Liver (tissue), 3 donors: ENCODE measurements around the gene ALDH9A1.

Source experiments
- CTCF ChIP-seq: fragments of 150-350 bp; IDR thresholded peaks from 2 replicates; pipeline ENCODE4 v1.5.1; 2017; ENCODE audit warnings: improper control_type of control experiment, low read depth, low read length; ENCODE audit not compliant: missing input control
- GABPA ChIP-seq, 2 donors: IDR thresholded peaks in 1 of 2; conservative IDR thresholded peaks in 1 of 2; 2 replicates each; pipeline ENCODE4 v1.6.1; 2016; ENCODE audit warnings: antibody characterized with exemption in 2 of 2, mild to moderate bottlenecking in 1 of 2, moderate library complexity in 1 of 2
- HNF4G ChIP-seq: IDR thresholded peaks from 2 replicates; pipeline ENCODE4 v1.6.1; 2016; ENCODE audit warnings: antibody characterized with exemption
- RAD21 ChIP-seq, 2 donors: IDR thresholded peaks; 2 replicates each; pipeline ENCODE4 v1.6.1; 2016; ENCODE audit warnings: antibody characterized with exemption in 2 of 2, mild to moderate bottlenecking in 2 of 2
- REST ChIP-seq: IDR thresholded peaks from 2 replicates; pipeline ENCODE4 v1.6.1; 2016; ENCODE audit warnings: antibody characterized with exemption, mild to moderate bottlenecking
- RXRA ChIP-seq, 2 donors: IDR thresholded peaks; 2 replicates each; pipeline ENCODE4 v1.6.1; 2017 to 2018; ENCODE audit warnings: antibody characterized with exemption in 2 of 2, mild to moderate bottlenecking in 1 of 2
- donor health status: healthy.
- donor health status: healthy.

- TF ChIP-seq RAD21 (IDR thresholded peaks at IDR 0.05), result no peak
- TF ChIP-seq RXRA (IDR thresholded peaks at IDR 0.05), result no peak
- TF ChIP-seq HNF4G, result no peak
- no peak for TF ChIP-seq CTCF
- no peak for TF ChIP-seq REST
- no peak for TF ChIP-seq GABPA (IDR thresholded peaks at IDR 0.05 in 1 of 2, conservative IDR thresholded peaks at IDR 0.05 in 1 of 2)
These were observed 73.9 kb downstream of the ALDH9A1 start for GRCh38 chr1:165624441-165624840.
